Mesangial cell (primary cell): ENCODE results near the gene PPEF2. TPM values are rescaled to one million over a fixed set of nuclear protein-coding genes. Genes with fewer than 3 reads are reported as not detected.

Experiments used
- total RNA-seq: library from RNA; depleted of rRNA; stranded (reverse); fragments of >200 nt; gene quantifications from 2 replicates; pipeline ENCODE4 v1.2.3, GENCODE V29; 2015

The PPEF2 gene
- total RNA-seq: 0.13 TPM in 1 of 2 replicates, not detected in the other

GRCh38 chr4:75902352-75902751 is at the start of gene PPEF2:
TSS of gene PPEF2 (minus strand) at chr4:75902452. CDS start at chr4:75896325, 6,127 bp downstream.

GRCh38 chr4:75940692-75941253 is 38.5 kb upstream of the PPEF2 start, which contains the start of gene NAAA:
TSS of gene NAAA (minus strand) at chr4:75941013. CDS start at chr4:75940949, 64 bp downstream.

Other genes starting within 250 kb of the PPEF2 start
- gene G3BP2, start 229.0 kb downstream of the PPEF2 start, total RNA-seq: 71.0 and 73.0 TPM in 2 replicates
- gene USO1, start 177.9 kb downstream of the PPEF2 start, total RNA-seq: 27.0 and 32.6 TPM in 2 replicates
- gene NAAA, start 38.6 kb upstream of the PPEF2 start, total RNA-seq: 21.6 and 39.8 TPM in 2 replicates
- 16.6 and 17.9 TPM in 2 replicates for gene SDAD1, start 88.5 kb upstream of the PPEF2 start, total RNA-seq
- not detected in 2 replicates for gene CXCL9, start 105.1 kb upstream of the PPEF2 start, total RNA-seq
- not detected in 2 replicates for gene CXCL10, start 121.0 kb upstream of the PPEF2 start, total RNA-seq
- gene CXCL11, start 133.6 kb upstream of the PPEF2 start, total RNA-seq: not detected in 2 replicates
- gene ART3, start 172.3 kb upstream of the PPEF2 start, total RNA-seq: not detected in 2 replicates
- 28.6 and 45.5 TPM in 2 replicates for gene NUP54, start 245.9 kb upstream of the PPEF2 start, total RNA-seq